Endodermal cell (in vitro differentiated cells): ENCODE measurements around the gene COX4I2. TPM values are rescaled to one million over a fixed set of nuclear protein-coding genes. Genes with fewer than 3 reads are reported as not detected.
"Not testable (repeated sequence)": the region's sequence is repeated elsewhere in the genome, so short reads cannot be mapped to it uniquely, and the experiment has no call there.

ENCODE experiments used
- DNase-seq: peaks from one replicate; pipeline ENCODE4 v3.0.0-alpha.2; 2017
- H3K27ac ChIP-seq: 2 replicates; pipeline ENCODE4 v1.5.1; 2013; ENCODE audit warnings: mild to moderate bottlenecking, low read depth, low read length, moderate library complexity
- H3K27me3 ChIP-seq: 2 replicates; pipeline ENCODE4 v1.6.1; 2013; ENCODE audit warnings: mild to moderate bottlenecking, low read length, moderate library complexity; ENCODE audit not compliant: insufficient read depth, control insufficient read depth, poor library complexity, severe bottlenecking
- H3K36me3 ChIP-seq: 2 replicates; pipeline ENCODE4 v1.7.0; 2013; ENCODE audit warnings: mild to moderate bottlenecking, low read length, moderate library complexity; ENCODE audit not compliant: control insufficient read depth, insufficient read depth
- H3K4me1 ChIP-seq: one replicate; pipeline ENCODE4 v1.7.0; 2013; ENCODE audit warnings: low read length; ENCODE audit not compliant: control insufficient read depth, insufficient read depth
- H3K4me3 ChIP-seq: 2 replicates; pipeline ENCODE4 v1.5.1; 2013; ENCODE audit warnings: mild to moderate bottlenecking, low read length, moderate library complexity
- H3K9ac ChIP-seq: 2 replicates; pipeline ENCODE4 v1.6.1; 2013; ENCODE audit warnings: mild to moderate bottlenecking, low read length, moderate library complexity; ENCODE audit not compliant: poor library complexity, severe bottlenecking; ENCODE audit errors: extremely low read depth
- H3K9me3 ChIP-seq: 2 replicates; pipeline ENCODE4 v1.6.1; 2013; ENCODE audit warnings: mild to moderate bottlenecking, low read length, moderate library complexity; ENCODE audit not compliant: control insufficient read depth
- H3K27ac Mint-ChIP-seq: 2 replicates; pipeline ENCODE4 v1.8.0; 2020; ENCODE audit warnings: mixed read lengths
- H3K27me3 Mint-ChIP-seq: 2 replicates; pipeline ENCODE4 v1.8.0; 2021; ENCODE audit warnings: mild to moderate bottlenecking, mixed read lengths; ENCODE audit not compliant: insufficient read depth
- H3K36me3 Mint-ChIP-seq: 2 replicates; pipeline ENCODE4 v1.8.0; 2020; ENCODE audit warnings: low read depth, mixed read lengths
- H3K4me1 Mint-ChIP-seq: 2 replicates; pipeline ENCODE4 v1.8.0; 2020; ENCODE audit warnings: mixed read lengths
- H3K4me3 Mint-ChIP-seq: 2 replicates; pipeline ENCODE4 v1.8.0; 2020; ENCODE audit warnings: mild to moderate bottlenecking, moderate library complexity, mixed read lengths
- H3K9me3 Mint-ChIP-seq: 2 replicates; pipeline ENCODE4 v1.8.0; 2020; ENCODE audit warnings: mild to moderate bottlenecking, mixed read lengths
- CTCF ChIP-seq: fragments of 200-600 bp; sonication (generic); conservative IDR thresholded peaks from 2 replicates; pipeline ENCODE4 v1.5.0; 2021; ENCODE audit warnings: antibody characterized with exemption, mild to moderate bottlenecking
- WGBS, 2 experiments: methylation state at CpG; one replicate each; pipeline versions ENCODE4 v1.1.5 to v1.1.7; 2013; ENCODE audit warnings: missing lambda C conversion rate in 2 of 2, mixed read lengths in 1 of 2; ENCODE audit not compliant: insufficient coverage in 1 of 2, insufficient read length in 1 of 2; 5-methylcytosine and 5-hydroxymethylcytosine counted together
- total RNA-seq, 2 donors: library from RNA; stranded (reverse); fragmentation: NEBNext Ultra II Directional in 1 of 2; extraction: Animal tissue kit (Norgen Biotek cat#: 25700) in 1 of 2; gene quantifications; 2 replicates in 1 of 2; 3 replicates in 1 of 2; pipeline ENCODE4 v1.2.1, GENCODE V29; 2021

Gene COX4I2
- total RNA-seq, 2 donors from 2014 or later: not detected

DNA sequence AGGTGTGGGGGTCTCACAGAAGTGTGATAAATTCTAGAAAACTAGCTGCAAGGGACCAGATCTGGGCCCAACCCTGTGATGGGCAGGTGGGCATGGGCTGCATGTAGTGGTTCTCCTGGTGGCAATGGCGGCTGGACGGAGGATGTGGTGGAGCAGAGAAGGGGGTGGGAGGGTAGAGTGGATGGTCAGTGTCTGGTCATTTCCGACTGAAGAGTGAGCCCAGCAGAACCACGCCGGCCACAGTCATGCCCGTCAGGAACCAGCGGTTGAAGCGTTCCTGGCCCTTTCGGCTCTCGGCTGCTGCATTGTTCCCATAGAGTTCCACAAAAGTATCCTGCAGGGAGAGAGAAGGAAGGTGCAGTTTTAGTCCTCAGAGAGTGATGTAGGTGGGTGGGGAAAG lies 28.0 kb downstream of the COX4I2 start:
- Histone ChIP-seq H3K9me3 (no peaks in the 10 kb centered on the region), H3K4me3 (no peak overlapping the region), H3K27ac (no peak overlapping the region), H3K9ac (no peak overlapping the region), H3K27me3 (no peaks in the 10 kb centered on the region), H3K4me1 (peaks cover 5% of the 10 kb centered on the region), H3K36me3 (peaks cover 27% of the 10 kb centered on the region)
- no peaks in the 10 kb centered on the region for H3K27me3 Mint-ChIP-seq
- no peak for TF ChIP-seq CTCF
- no peak for DNase-seq
- H3K27ac Mint-ChIP-seq: no peak overlapping the region
- WGBS, 2 experiments: 95% methylated on average over 7 to 10 of the region's 10 CpGs
- H3K9me3 Mint-ChIP-seq: no peaks in the 10 kb centered on the region
- peaks cover 53% of the 10 kb centered on the region for H3K4me1 Mint-ChIP-seq
- H3K4me3 Mint-ChIP-seq: no peak overlapping the region
- peaks cover 44% of the 10 kb centered on the region for H3K36me3 Mint-ChIP-seq

DNA sequence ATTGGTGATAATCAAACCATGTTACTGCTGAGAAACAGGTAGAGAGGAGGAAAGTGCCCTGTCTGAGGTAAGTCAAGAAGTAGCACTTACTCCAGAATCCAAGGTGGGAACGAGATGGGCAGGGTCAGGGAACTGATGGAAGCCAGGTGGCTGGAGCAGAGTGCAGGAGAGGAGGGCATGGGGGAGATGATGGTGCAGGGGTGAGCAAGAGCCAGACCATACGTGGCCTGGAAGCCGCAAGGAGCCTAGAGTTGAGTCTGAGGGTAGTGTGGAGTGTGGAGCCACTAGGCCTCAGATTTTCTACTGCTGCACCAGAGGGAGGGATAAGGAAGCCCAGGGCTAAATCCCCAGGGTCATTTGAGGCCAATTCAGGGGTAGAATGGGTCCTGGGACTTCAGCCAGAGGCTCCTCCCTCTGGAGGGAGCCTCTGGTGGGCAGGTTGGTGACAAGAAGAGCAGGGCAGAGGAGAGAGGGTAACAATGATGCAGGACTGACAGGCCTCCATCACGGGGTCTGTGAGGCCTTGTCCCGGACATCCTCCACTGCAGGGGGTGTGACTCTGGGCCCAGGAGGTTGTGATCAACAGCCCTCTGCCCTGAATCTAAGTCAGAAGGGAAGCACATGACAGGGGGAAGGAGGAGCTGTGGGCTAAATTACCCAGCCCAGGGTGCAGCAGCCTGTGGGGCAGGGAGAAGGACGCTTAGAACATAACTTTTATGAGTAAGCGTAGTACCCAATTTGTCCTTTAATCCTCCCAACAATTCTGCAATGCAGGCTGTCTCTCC lies 28.7 kb downstream of the COX4I2 start:
- Histone ChIP-seq H3K36me3 (peaks cover 34% of the 10 kb centered on the region), H3K4me1 (peaks cover 5% of the 10 kb centered on the region), H3K27ac (no peak overlapping the region), H3K4me3 (no peak overlapping the region), H3K9ac (no peak overlapping the region), H3K9me3 (no peaks in the 10 kb centered on the region), H3K27me3 (no peaks in the 10 kb centered on the region)
- peak overlapping the region; percentile 48 for H3K27ac Mint-ChIP-seq
- H3K9me3 Mint-ChIP-seq: no peaks in the 10 kb centered on the region
- 92 to 96% methylated on average over 3 to 7 of the region's 7 CpGs for WGBS, 2 experiments
- peak; percentile 66 for DNase-seq
- H3K4me1 Mint-ChIP-seq: peaks cover 56% of the 10 kb centered on the region
- TF ChIP-seq CTCF: no peak
- no peak overlapping the region for H3K4me3 Mint-ChIP-seq
- peaks cover 44% of the 10 kb centered on the region for H3K36me3 Mint-ChIP-seq
- no peaks in the 10 kb centered on the region for H3K27me3 Mint-ChIP-seq

GRCh38 chr20:31667315-31668285 lies 29.9 kb downstream of the COX4I2 start:
- H3K9me3 Mint-ChIP-seq: no peaks in the 10 kb centered on the region
- no peak overlapping the region for H3K9ac ChIP-seq
- no peak for TF ChIP-seq CTCF
- H3K4me1 Mint-ChIP-seq: peaks cover 47% of the 10 kb centered on the region
- H3K4me3 ChIP-seq: no peak overlapping the region
- H3K36me3 Mint-ChIP-seq: peaks cover 47% of the 10 kb centered on the region
- 93 to 94% methylated on average over 12 to 15 of the region's 15 CpGs for WGBS, 2 experiments
- no peaks in the 10 kb centered on the region for H3K27me3 Mint-ChIP-seq
- peaks cover 5% of the 10 kb centered on the region for H3K4me1 ChIP-seq
- no peak overlapping the region for H3K27ac ChIP-seq
- peaks cover 39% of the 10 kb centered on the region for H3K36me3 ChIP-seq
- H3K27ac Mint-ChIP-seq: peak overlapping the region; percentile 17
- DNase-seq: no peak
- no peak overlapping the region for H3K4me3 Mint-ChIP-seq
- H3K9me3 ChIP-seq: no peaks in the 10 kb centered on the region
- no peaks in the 10 kb centered on the region for H3K27me3 ChIP-seq

DNA sequence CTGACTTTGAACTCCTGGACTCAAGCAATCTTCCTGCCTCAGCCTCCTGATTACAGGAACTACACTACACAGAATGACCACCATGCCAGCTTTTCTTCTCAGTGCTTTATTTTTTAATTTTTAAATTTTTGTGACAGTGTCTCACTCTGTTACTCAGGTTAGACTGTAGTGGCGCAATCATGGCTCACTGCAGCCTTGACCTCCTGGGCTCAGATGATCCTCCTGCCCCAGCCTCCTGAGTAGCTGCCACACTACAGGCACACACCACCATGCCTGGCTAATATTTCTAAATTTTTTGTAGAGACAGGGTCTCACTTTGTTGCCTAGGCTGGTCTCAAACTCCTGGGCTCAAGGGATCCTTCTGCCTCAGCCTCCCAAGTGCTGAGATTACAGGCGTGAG lies 31.2 kb downstream of the COX4I2 start:
- Mint-ChIP-seq H3K4me1 (peaks cover 39% of the 10 kb centered on the region), H3K36me3 (peaks cover 45% of the 10 kb centered on the region)
- H3K9me3 ChIP-seq, H3K4me1 ChIP-seq, H3K9ac ChIP-seq, H3K27ac Mint-ChIP-seq, DNase-seq, H3K4me3 Mint-ChIP-seq, H3K9me3 Mint-ChIP-seq, H3K27me3 ChIP-seq, H3K27me3 Mint-ChIP-seq, H3K4me3 ChIP-seq, H3K27ac ChIP-seq: not testable (repeated sequence)
- peaks cover 37% of the 10 kb centered on the region for H3K36me3 ChIP-seq
- WGBS, 2 experiments: 89 to 98% methylated on average over 1 to 2 of the region's 2 CpGs
